Fibroblast of lung (primary cell): ENCODE results near the gene SNRPA1. TPM values are rescaled to one million over a fixed set of nuclear protein-coding genes. Genes with fewer than 3 reads are reported as not detected.

Experiments
- DNase-seq, 2 donors: peaks; one replicate each; pipeline versions ENCODE4 v3.0.0 to v3.0.0-alpha.2; 2010; ENCODE audit warnings: low read depth in 2 of 2
- H2AFZ ChIP-seq: 2 replicates; pipeline ENCODE4 v1.5.1; 2012; ENCODE audit warnings: low read length, control low read depth, inconsistent platforms
- H3K27ac ChIP-seq: 2 replicates; pipeline ENCODE4 v1.5.1; 2011; ENCODE audit warnings: low read length, control low read depth; ENCODE audit not compliant: insufficient read depth
- H3K27me3 ChIP-seq: 2 replicates; pipeline ENCODE4 v1.5.1; 2011; ENCODE audit warnings: mild to moderate bottlenecking, low read length; ENCODE audit not compliant: control insufficient read depth, insufficient read depth
- H3K36me3 ChIP-seq: 2 replicates; pipeline ENCODE4 v1.5.1; 2011; ENCODE audit warnings: low read length; ENCODE audit not compliant: control insufficient read depth, insufficient read depth
- H3K4me1 ChIP-seq: 2 replicates; pipeline ENCODE4 v1.5.1; 2011; ENCODE audit warnings: low read length; ENCODE audit not compliant: control insufficient read depth, insufficient read depth; ENCODE audit errors: extremely low read depth
- H3K4me2 ChIP-seq: 2 replicates; pipeline ENCODE4 v1.5.1; 2011; ENCODE audit warnings: low read length, control low read depth; ENCODE audit not compliant: insufficient read depth; ENCODE audit errors: extremely low read depth
- H3K4me3 ChIP-seq, 4 experiments: fragments of 200-600 bp in 1 of 4; sonication (generic) in 1 of 4; replicated peaks in 1 of 4; 2 replicates each; pipeline ENCODE4 v1.5.1; 2011 to 2016; ENCODE audit warnings: low read length in 4 of 4, low read depth in 3 of 4, mild to moderate bottlenecking in 3 of 4, control low read depth in 2 of 4, inconsistent platforms in 1 of 4, mixed read lengths in 1 of 4; ENCODE audit not compliant: insufficient read depth in 1 of 4; ENCODE audit errors: control extremely low read depth in 1 of 4
- H3K79me2 ChIP-seq: 2 replicates; pipeline ENCODE4 v1.5.1; 2012; ENCODE audit warnings: mild to moderate bottlenecking, low read length, inconsistent platforms; ENCODE audit not compliant: control insufficient read depth, insufficient read depth
- H3K9ac ChIP-seq: 2 replicates; pipeline ENCODE4 v1.5.1; 2011; ENCODE audit warnings: mild to moderate bottlenecking, low read length, control low read depth; ENCODE audit not compliant: insufficient read depth
- H3K9me3 ChIP-seq: 2 replicates; pipeline ENCODE4 v1.5.1; 2012; ENCODE audit warnings: low read depth, low read length; ENCODE audit not compliant: control insufficient read depth, insufficient read depth
- H4K20me1 ChIP-seq: 2 replicates; pipeline ENCODE4 v1.5.1; 2011; ENCODE audit warnings: low read length; ENCODE audit not compliant: control insufficient read depth, insufficient read depth; ENCODE audit errors: extremely low read depth
- CTCF ChIP-seq, 2 donors: IDR thresholded peaks in 1 of 2; conservative IDR thresholded peaks in 1 of 2; 1 replicate in 1 of 2; 2 replicates in 1 of 2; pipeline ENCODE4 v1.5.1; 2011 to 2012; ENCODE audit warnings: low read length in 2 of 2, control low read depth in 1 of 2, inconsistent platforms in 1 of 2, low read depth in 1 of 2, mild to moderate bottlenecking in 1 of 2
- EZH2 ChIP-seq: IDR thresholded peaks from 2 replicates; pipeline ENCODE4 v1.5.1; 2012; ENCODE audit warnings: low read length, control low read depth, mild to moderate bottlenecking; ENCODE audit errors: missing control alignments
- polyA plus RNA-seq, 2 donors: library from polyadenylated mRNA; depleted of rRNA in 1 of 2; stranded (reverse) in 1 of 2; unstranded in 1 of 2; fragments of >200 nt; gene quantifications; 2 replicates each; pipeline ENCODE4 v1.2.1, GENCODE V29; 2011 to 2012; ENCODE audit warnings: missing spikeins in 1 of 2
- total RNA-seq: library from RNA; depleted of rRNA; stranded (reverse); fragments of >200 nt; gene quantifications from 2 replicates; pipeline ENCODE4 v1.2.1, GENCODE V29; 2014

Gene SNRPA1
- total and polyA plus RNA-seq, 2 donors (not counting 1 experiment from before 2014, with no cell fraction given) = 12.9 to 90.3 TPM

- Histone ChIP-seq H3K27me3 (no peaks in the 10 kb centered on the region), H2AFZ (no peak overlapping the region), H3K27ac (no peak overlapping the region), H4K20me1 (no peaks in the 10 kb centered on the region), H3K4me2 (no peak overlapping the region), H3K9ac (no peak overlapping the region), H3K4me1 (peaks cover 21% of the 10 kb centered on the region), H3K79me2 (peaks cover 97% of the 10 kb centered on the region), H3K9me3 (no peaks in the 10 kb centered on the region), H3K36me3 (peaks cover 14% of the 10 kb centered on the region), H3K4me3 (no peak overlapping the region)
- no peak for DNase-seq
- no peak for TF ChIP-seq EZH2
Observed at GRCh38 chr15:101237251-101237650, 57.8 kb downstream of the SNRPA1 start.

GRCh38 chr15:101233651-101234280 lies 61.3 kb downstream of the SNRPA1 start:
- H3K4me2 ChIP-seq = no peak overlapping the region
- no peaks in the 10 kb centered on the region for H3K27me3 ChIP-seq
- H3K36me3 ChIP-seq = peaks cover 14% of the 10 kb centered on the region
- no peaks in the 10 kb centered on the region for H4K20me1 ChIP-seq
- H3K27ac ChIP-seq = no peak overlapping the region
- no peak for DNase-seq
- H3K4me3 ChIP-seq = no peak overlapping the region
- TF ChIP-seq CTCF (conservative IDR thresholded peaks at IDR 0.05 in 1 of 2, IDR thresholded peaks at IDR 0.05 in 1 of 2; ENCODE audit: low read depth in 1 of 2, low read length in 2 of 2) = no peak
- no peak for TF ChIP-seq EZH2
- no peak overlapping the region for H3K9ac ChIP-seq
- H3K79me2 ChIP-seq = peaks cover 97% of the 10 kb centered on the region
- H2AFZ ChIP-seq = no peak overlapping the region
- no peaks in the 10 kb centered on the region for H3K9me3 ChIP-seq
- H3K4me1 ChIP-seq = peaks cover 4% of the 10 kb centered on the region

GRCh38 chr15:101232677-101233076 lies 62.4 kb downstream of the SNRPA1 start:
- Histone ChIP-seq H3K4me3 (no peak overlapping the region), H2AFZ (no peak overlapping the region), H3K36me3 (peaks cover 14% of the 10 kb centered on the region), H3K9me3 (no peaks in the 10 kb centered on the region), H3K27ac (no peak overlapping the region), H3K9ac (no peak overlapping the region), H3K4me2 (no peak overlapping the region), H4K20me1 (no peaks in the 10 kb centered on the region), H3K4me1 (peaks cover 2% of the 10 kb centered on the region), H3K79me2 (peaks cover 97% of the 10 kb centered on the region), H3K27me3 (no peaks in the 10 kb centered on the region)
- TF ChIP-seq EZH2 (no peak), CTCF (conservative IDR thresholded peaks at IDR 0.05 in 1 of 2, IDR thresholded peaks at IDR 0.05 in 1 of 2; ENCODE audit: low read depth in 1 of 2, low read length in 2 of 2) (no peak)
- DNase-seq = no peak

Other genes with a start within 250 kb of the SNRPA1 start
- 26.7 and 28.6 TPM in 2 replicates for gene CHSY1, start 43.2 kb downstream of the SNRPA1 start, total RNA-seq
- gene CHSY1, start 43.2 kb downstream of the SNRPA1 start, polyA plus RNA-seq = 52.1 and 57.0 TPM in 2 replicates
- 59.8 and 66.2 TPM in 2 replicates for gene SELENOS, start 17.8 kb downstream of the SNRPA1 start, total RNA-seq
- 105 and 130 TPM in 2 replicates for gene SELENOS, start 17.8 kb downstream of the SNRPA1 start, polyA plus RNA-seq
- gene PCSK6, start 194.5 kb upstream of the SNRPA1 start, total RNA-seq = 0.83 and 1.0 TPM in 2 replicates
- 0.02 and 1.5 TPM in 2 replicates for gene PCSK6, start 194.5 kb upstream of the SNRPA1 start, polyA plus RNA-seq